K562 (cell line): ENCODE results near the gene EPN3. TPM values are rescaled to one million over a fixed set of nuclear protein-coding genes. Genes with fewer than 3 reads are reported as not detected.

Source experiments
- ATAC-seq: fragments of 200-7000 bp; cut with Tn5 transposase; 3 replicates; pipeline ENCODE4 v1.9.1; 2020; ENCODE audit warnings: moderate library complexity
- BruUV-seq: library from RNA; stranded (reverse); fragments of 400-500 nt; replicated peaks from 2 replicates; lab custom pipeline; 2021; lab: Mats Ljungman, UMichigan
- CTCF ChIA-PET: fragments of 300-600 bp; formaldehyde crosslinking; extraction: SDS; loops from one replicate; lab custom pipeline; 2021; ENCODE audit warnings: low intra/inter-chr PET ratio; lab: Yijun Ruan, JAX
- POLR2A ChIA-PET: fragments of 300-600, 350-650 bp; sonication (Branson Sonifier 250); formaldehyde crosslinking; extraction: SDS; loops from one replicate; lab custom pipeline; 2021; ENCODE audit warnings: antibody characterized with exemption, inconsistent platforms; lab: Yijun Ruan, JAX
- DNase-seq, 4 experiments: peaks; one replicate each; pipeline versions ENCODE4 v3.0.0 to v3.0.0-alpha.2; 2011 to 2018; ENCODE audit warnings: low spot score in 3 of 4, mixed read lengths in 3 of 4; ENCODE audit errors: extremely low read depth in 1 of 4
- FAIRE-seq: peaks from 2 replicates; lab custom pipeline; 2011; peaks lifted over from hg19 to GRCh38; lab: Jason Lieb, UNC
- H2AFZ ChIP-seq: 2 replicates; pipeline ENCODE4 v1.6.0; 2011; ENCODE audit warnings: low read depth, low read length, control low read depth, inconsistent platforms
- H3K27ac ChIP-seq: fragments of 200-600 bp; 3 replicates; pipeline ENCODE4 v1.8.0; 2011; ENCODE audit warnings: low read depth, mild to moderate bottlenecking, control low read depth, inconsistent platforms, low read length, moderate library complexity, mixed read lengths; ENCODE audit errors: extremely low read depth
- H3K27me3 ChIP-seq, 2 experiments: fragments of 300-600 bp in 1 of 2; 2 replicates in 1 of 2; 3 replicates in 1 of 2; pipeline versions ENCODE4 v1.6.0 to v1.8.0; 2011; ENCODE audit warnings: inconsistent platforms in 2 of 2, low read length in 2 of 2, mild to moderate bottlenecking in 1 of 2, mixed read lengths in 1 of 2, moderate library complexity in 1 of 2; ENCODE audit not compliant: control insufficient read depth in 2 of 2, insufficient read depth in 2 of 2
- H3K36me3 ChIP-seq: fragments of 300-600 bp; 3 replicates; pipeline ENCODE4 v1.8.0; 2011; ENCODE audit warnings: mild to moderate bottlenecking, low read length, inconsistent platforms; ENCODE audit not compliant: control insufficient read depth, insufficient read depth
- H3K4me1 ChIP-seq, 2 experiments: fragments of 200-600 bp in 1 of 2; replicated peaks in 1 of 2; 2 replicates in 1 of 2; 3 replicates in 1 of 2; pipeline versions ENCODE4 v1.5.1 to v1.8.0; 2011; ENCODE audit warnings: inconsistent platforms in 2 of 2, low read length in 2 of 2, mild to moderate bottlenecking in 1 of 2, mixed read lengths in 1 of 2, moderate library complexity in 1 of 2; ENCODE audit not compliant: control insufficient read depth in 2 of 2, insufficient read depth in 2 of 2
- H3K4me2 ChIP-seq: 2 replicates; pipeline ENCODE4 v1.6.1; 2011; ENCODE audit warnings: low read length, control low read depth, inconsistent platforms, mixed read lengths; ENCODE audit not compliant: insufficient read depth
- H3K4me3 ChIP-seq: fragments of 200-600 bp; sonication (generic), shearing (Covaris generic); 2 replicates; pipeline ENCODE4 v1.5.1; 2016; ENCODE audit warnings: control low read depth, inconsistent platforms
- H3K79me2 ChIP-seq: fragments of 200-600 bp; 3 replicates; pipeline ENCODE4 v1.8.0; 2011; ENCODE audit warnings: low read length, inconsistent platforms; ENCODE audit not compliant: control insufficient read depth, insufficient read depth
- H3K9ac ChIP-seq, 2 experiments: 2 replicates each; pipeline versions ENCODE4 v1.6.0 to v1.6.1; 2011; ENCODE audit warnings: low read depth in 2 of 2, low read length in 2 of 2, control low read depth in 1 of 2, inconsistent platforms in 1 of 2, mild to moderate bottlenecking in 1 of 2, mixed read lengths in 1 of 2; ENCODE audit not compliant: insufficient read depth in 1 of 2
- H3K9me1 ChIP-seq: one replicate; pipeline ENCODE4 v1.6.0; 2011; ENCODE audit warnings: inconsistent platforms, mild to moderate bottlenecking, low read length, moderate library complexity; ENCODE audit not compliant: control insufficient read depth, insufficient read depth
- H3K9me3 ChIP-seq: replicated peaks from 2 replicates; pipeline ENCODE4 v1.5.1; 2011; ENCODE audit warnings: low read depth, low read length, inconsistent platforms; ENCODE audit not compliant: control insufficient read depth, insufficient read depth
- H4K20me1 ChIP-seq: replicated peaks from 2 replicates; pipeline ENCODE4 v1.6.1; 2011; ENCODE audit warnings: low read length, inconsistent platforms, mixed read lengths; ENCODE audit not compliant: control insufficient read depth, insufficient read depth
- HDGF ChIP-seq: fragments of 450-650 bp; IDR thresholded peaks from 2 replicates; pipeline ENCODE4 v1.6.1; 2016
- SNIP1 ChIP-seq: fragments of 450-650 bp; IDR thresholded peaks from 2 replicates; pipeline ENCODE4 v1.7.1; 2017; ENCODE audit warnings: low read depth, mild to moderate bottlenecking
- WGBS: fragments of 100-300 bp; shearing (Covaris generic); methylation state at CpG from one replicate; pipeline ENCODE4 v1.1.6; 2016; ENCODE audit warnings: low coverage, mixed read lengths; ENCODE audit not compliant: insufficient coverage; ENCODE audit errors: missing lambda C conversion rate; 5-methylcytosine and 5-hydroxymethylcytosine counted together
- in situ Hi-C: fragments of 300-500 bp; cut with MboI; formaldehyde crosslinking; loops from 4 replicates; pipeline ENCODE4 v1.15.0; 2018; ENCODE audit warnings: inconsistent platforms, mixed read lengths
- intact Hi-C: fragments of 100-400 bp; cut with micrococcal nuclease; formaldehyde crosslinking; loops from 2 replicates; pipeline ENCODE4 v1.14.2; 2022
- polyA plus RNA-seq, 8 experiments: library from polyadenylated mRNA; depleted of rRNA in 4 of 8; stranded (reverse) in 5 of 8; unstranded in 3 of 8; fragments of >200 nt; fragmentation: Nextera tagmentation in 2 of 8; fragmentation: Illumina TruSeq in 1 of 8; extraction: Ambion mirVana in 2 of 8; extraction: Trizol in 1 of 8; gene quantifications; 2 replicates each; pipeline versions ENCODE4 v1.2.1 to v1.2.3, GENCODE V29; 2011 to 2014; ENCODE audit warnings: inconsistent platforms in 1 of 8, missing spikeins in 1 of 8
- total RNA-seq, 7 experiments: library from RNA; depleted of rRNA in 6 of 7; stranded (reverse); fragments of >200 nt in 6 of 7; fragmentation: Illumina TruSeq in 2 of 7; extraction: Trizol in 2 of 7; gene quantifications; 2 replicates each; pipeline versions ENCODE4 v1.2.1 to v1.2.3, GENCODE V29; 2011 to 2021; ENCODE audit warnings: low replicate concordance in 1 of 7

EPN3 gene
- total and polyA plus RNA-seq, 9 of the 15 experiments (the other 6 are each of a cell fraction or from before 2014, with no cell fraction given): 0.16 TPM; not detected in 8

- in situ Hi-C loops: loop anchor here (10.0 kb wide), 1 partner anchor 413 kb away; no protein-coding TSS in a partner anchor
- H4K20me1 ChIP-seq: 0 out of 2 replicates have a peak, but pooled peaks cover 4% of the 10 kb centered on the region
- H3K36me3 ChIP-seq: no peaks in the 10 kb centered on the region
- H3K9me1 ChIP-seq: no peaks in the 10 kb centered on the region
- no TSS peak for BruUV-seq
- DNase-seq (no peak), FAIRE-seq (no peak)
- peaks cover 0 to 9% of the 10 kb centered on the region in 2 experiments; a peak in 2 of 5 replicates for H3K27me3 ChIP-seq
- peak overlapping the region; percentile 60 to 87; a peak in 3 of 4 replicates for H3K9ac ChIP-seq
- peak overlapping the region; percentile 41 for H3K4me3 ChIP-seq
- peaks cover 9 to 51% of the 10 kb centered on the region in 2 experiments; a peak in 4 of 5 replicates for H3K4me1 ChIP-seq
- no peaks in the 10 kb centered on the region for H3K9me3 ChIP-seq
- peak overlapping the region; percentile 98 for H2AFZ ChIP-seq
- 71% methylated on average over 8 of the region's 9 CpGs for WGBS
- intact Hi-C loops: no loop called here
- CTCF ChIA-PET: interaction anchor here (0.6 kb wide), 1 partner anchor 62 kb away, joined by 4 read pairs; no protein-coding TSS in a partner anchor
- H3K79me2 ChIP-seq: no peaks in the 10 kb centered on the region
- POLR2A ChIA-PET: interaction anchor here (0.6 to 1.2 kb wide), 3 partner anchors 9 to 350 kb away, joined by 3 to 4 read pairs (median 3); partner anchors contain the start of gene EPN3
- TF ChIP-seq SNIP1 (no peak), HDGF (0 out of 2 replicates have a peak, but pooled peaks have one; percentile 6)
- TF ChIP-seq, all 486 proteins: peak for 1
- no peak for ATAC-seq
- H3K27ac ChIP-seq: peak overlapping the region; percentile 34; the same call in 1 of the 3 replicates
- H3K4me2 ChIP-seq: peak overlapping the region; percentile 96
Observed at GRCh38 chr17:50541402-50541715, 8.8 kb downstream of the EPN3 start.
